Smooth muscle cell (in vitro differentiated cells): ENCODE measurements around the gene AFG3L2. TPM values are rescaled to one million over a fixed set of nuclear protein-coding genes. Genes with fewer than 3 reads are reported as not detected.
A peak's percentile ranks its signal among the peaks of the same experiment; 100 is the strongest.

Experiments used
- DNase-seq: peaks from one replicate; lab custom pipeline; 2025; ENCODE audit not compliant: unreplicated experiment; lab: John Stamatoyannopoulos, UW
- H2AFZ ChIP-seq: fragments of 200-600 bp; sonication (generic); 2 replicates; pipeline ENCODE4 v1.6.0; 2016; ENCODE audit warnings: antibody characterized with exemption, low read depth, mild to moderate bottlenecking
- H3F3A ChIP-seq: fragments of 200-600 bp; sonication (generic); 2 replicates; pipeline ENCODE4 v1.6.0; 2017; ENCODE audit warnings: antibody characterized with exemption, low read depth
- H3K27ac ChIP-seq: fragments of 200-600 bp; sonication (generic); 2 replicates; pipeline ENCODE4 v1.5.1; 2016; ENCODE audit warnings: low read depth, mild to moderate bottlenecking
- H3K27me3 ChIP-seq: fragments of 200-600 bp; sonication (generic); 2 replicates; pipeline ENCODE4 v1.6.1; 2016; ENCODE audit warnings: low read depth, mild to moderate bottlenecking
- H3K36me3 ChIP-seq: fragments of 200-600 bp; sonication (generic); 2 replicates; pipeline ENCODE4 v1.5.1; 2016; ENCODE audit warnings: low read depth
- H3K4me1 ChIP-seq: fragments of 200-600 bp; sonication (generic); 2 replicates; pipeline ENCODE4 v1.5.1; 2016; ENCODE audit warnings: low read depth
- H3K4me2 ChIP-seq: fragments of 200-600 bp; sonication (generic); 2 replicates; pipeline ENCODE4 v1.6.0; 2016; ENCODE audit warnings: mild to moderate bottlenecking
- H3K4me3 ChIP-seq: fragments of 200-600 bp; sonication (generic); 2 replicates; pipeline ENCODE4 v1.5.1; 2016; ENCODE audit warnings: mild to moderate bottlenecking
- H3K79me2 ChIP-seq: fragments of 200-600 bp; sonication (generic); 2 replicates; pipeline ENCODE4 v1.6.0; 2016; ENCODE audit warnings: low read depth, mild to moderate bottlenecking
- H3K9ac ChIP-seq: fragments of 200-600 bp; sonication (generic); 2 replicates; pipeline ENCODE4 v1.6.0; 2016; ENCODE audit warnings: low read depth
- H3K9me3 ChIP-seq: fragments of 200-600 bp; sonication (generic); replicated peaks from 2 replicates; pipeline ENCODE4 v1.5.1; 2016; ENCODE audit warnings: low read depth
- H4K20me1 ChIP-seq: fragments of 200-600 bp; sonication (generic); 2 replicates; pipeline ENCODE4 v1.6.0; 2016; ENCODE audit warnings: low read depth
- WGBS: methylation state at CpG from one replicate; pipeline ENCODE4 v1.1.7; 2016; ENCODE audit warnings: low lambda C conversion rate; 5-methylcytosine and 5-hydroxymethylcytosine counted together
- polyA plus RNA-seq: library from polyadenylated mRNA; unstranded; fragments of >200 nt; fragmentation: Nextera tagmentation; extraction: Ambion mirVana; gene quantifications from 2 replicates; pipeline ENCODE4 v1.2.1, GENCODE V29; 2016
- total RNA-seq: library from RNA; depleted of rRNA; stranded (reverse); fragments of >200 nt; gene quantifications from 2 replicates; pipeline ENCODE4 v1.2.3, GENCODE V29; 2014
- TF ChIP-seq, protein P1 (sequence below): fragments of 200-600 bp; sonication (generic); IDR thresholded peaks from 2 replicates; pipeline ENCODE4 v1.5.1; 2017; ENCODE audit warnings: borderline replicate concordance, mild to moderate bottlenecking, antibody characterized with exemption; ENCODE audit not compliant: insufficient read depth, poor library complexity, severe bottlenecking

AFG3L2 gene
- total and polyA plus RNA-seq, 2 experiments from 2014 or later, result 21.6 to 24.3 TPM

DNA sequence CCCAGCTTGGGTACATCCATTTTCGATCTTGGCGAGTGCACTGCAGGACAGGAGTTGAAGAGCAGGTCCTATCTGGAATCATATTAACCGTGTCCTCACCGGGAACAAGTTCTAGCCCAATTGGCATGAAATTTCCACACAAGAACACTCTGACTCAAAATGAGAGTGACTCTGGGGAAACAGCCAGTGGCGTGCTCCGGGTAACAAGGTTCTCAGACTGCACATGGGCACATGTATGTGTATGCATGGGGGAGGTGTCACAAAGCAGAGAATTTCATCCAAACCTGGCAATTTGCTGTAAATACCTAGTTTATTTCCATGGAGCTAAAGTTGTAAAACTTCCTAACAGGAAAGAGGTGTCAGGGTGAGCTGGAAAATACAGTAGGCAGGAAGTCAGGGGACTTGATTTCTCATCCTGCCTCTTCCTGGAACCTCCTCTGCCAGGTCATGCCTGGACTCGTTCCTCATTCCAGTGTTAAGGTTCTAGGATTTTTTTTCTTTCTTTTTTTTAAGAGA lies 67.3 kb downstream of the AFG3L2 start:
- H3K79me2 ChIP-seq, result peaks cover 73% of the 10 kb centered on the region
- whole genome bisulfite sequencing, result 55% methylated on average over 7 of the region's 7 CpGs

DNA sequence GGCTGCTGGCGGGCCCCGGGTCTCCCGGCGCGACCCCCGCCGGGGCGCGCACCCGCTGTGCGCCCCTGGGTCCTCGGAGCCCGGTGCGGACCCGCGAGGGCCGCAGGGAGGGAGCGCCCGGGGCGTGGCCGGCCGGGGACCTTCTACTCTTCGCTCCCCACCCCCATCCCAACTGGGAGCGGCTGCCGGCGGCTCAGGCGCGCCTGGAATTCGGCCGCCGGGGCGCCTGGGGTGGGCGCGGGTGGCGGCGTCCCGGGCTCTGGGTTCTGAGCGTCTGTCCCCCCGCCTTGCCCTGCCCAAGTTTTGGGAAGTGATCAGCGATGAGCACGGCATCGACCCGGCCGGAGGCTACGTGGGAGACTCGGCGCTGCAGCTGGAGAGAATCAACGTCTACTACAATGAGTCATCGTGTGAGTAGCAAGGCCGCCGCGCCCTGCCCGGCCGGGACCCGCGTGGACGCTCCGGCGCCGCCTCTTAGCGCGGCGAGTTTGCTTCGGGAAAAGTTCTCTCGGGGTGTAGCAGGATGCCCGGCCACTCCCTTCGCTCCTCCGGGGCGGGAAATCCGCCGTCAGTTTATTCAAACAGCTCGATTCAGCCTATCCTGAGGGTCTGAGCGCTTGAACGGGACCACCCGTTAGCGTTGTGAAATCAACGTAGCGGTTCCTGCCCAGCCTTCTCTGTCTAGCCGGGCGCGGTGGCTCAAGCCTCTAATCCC lies 68.5 kb downstream of the AFG3L2 start:
- H3K79me2 ChIP-seq, result peaks cover 61% of the 10 kb centered on the region
- peaks cover 12% of the 10 kb centered on the region for H3K9me3 ChIP-seq
- H4K20me1 ChIP-seq, result peaks cover 45% of the 10 kb centered on the region
- no peak overlapping the region for H2AFZ ChIP-seq
- TF ChIP-seq, protein P1, sequence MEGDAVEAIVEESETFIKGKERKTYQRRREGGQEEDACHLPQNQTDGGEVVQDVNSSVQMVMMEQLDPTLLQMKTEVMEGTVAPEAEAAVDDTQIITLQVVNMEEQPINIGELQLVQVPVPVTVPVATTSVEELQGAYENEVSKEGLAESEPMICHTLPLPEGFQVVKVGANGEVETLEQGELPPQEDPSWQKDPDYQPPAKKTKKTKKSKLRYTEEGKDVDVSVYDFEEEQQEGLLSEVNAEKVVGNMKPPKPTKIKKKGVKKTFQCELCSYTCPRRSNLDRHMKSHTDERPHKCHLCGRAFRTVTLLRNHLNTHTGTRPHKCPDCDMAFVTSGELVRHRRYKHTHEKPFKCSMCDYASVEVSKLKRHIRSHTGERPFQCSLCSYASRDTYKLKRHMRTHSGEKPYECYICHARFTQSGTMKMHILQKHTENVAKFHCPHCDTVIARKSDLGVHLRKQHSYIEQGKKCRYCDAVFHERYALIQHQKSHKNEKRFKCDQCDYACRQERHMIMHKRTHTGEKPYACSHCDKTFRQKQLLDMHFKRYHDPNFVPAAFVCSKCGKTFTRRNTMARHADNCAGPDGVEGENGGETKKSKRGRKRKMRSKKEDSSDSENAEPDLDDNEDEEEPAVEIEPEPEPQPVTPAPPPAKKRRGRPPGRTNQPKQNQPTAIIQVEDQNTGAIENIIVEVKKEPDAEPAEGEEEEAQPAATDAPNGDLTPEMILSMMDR, result no peak
- H3K4me1 ChIP-seq, result peaks cover 21% of the 10 kb centered on the region
- H3K27me3 ChIP-seq, result no peaks in the 10 kb centered on the region
- peak overlapping the region; percentile 96 for H3K4me3 ChIP-seq
- H3K27ac ChIP-seq, result peak overlapping the region; percentile 95
- peak; percentile 81 for DNase-seq
- under 1% methylated on average over 67 of the region's 81 CpGs for WGBS
- H3K36me3 ChIP-seq, result peaks cover 29% of the 10 kb centered on the region
- peaks cover 14% of the 10 kb centered on the region for H3F3A ChIP-seq
- H3K4me2 ChIP-seq, result peak overlapping the region; percentile 98
- H3K9ac ChIP-seq, result peak overlapping the region; percentile 88

More for the DNA sequence above, 67.3 kb downstream of the AFG3L2 start:
- H3K27ac ChIP-seq, result peak overlapping the region; percentile 95
- peak overlapping the region; percentile 98 for H3K4me2 ChIP-seq
- H3K9me3 ChIP-seq, result peaks cover 12% of the 10 kb centered on the region
- DNase-seq, result no peak
- TF ChIP-seq, protein P1, result no peak
- H3K36me3 ChIP-seq, result peaks cover 39% of the 10 kb centered on the region
- peak overlapping the region; percentile 96 for H3K4me3 ChIP-seq
- H3F3A ChIP-seq, result peaks cover 22% of the 10 kb centered on the region
- H3K4me1 ChIP-seq, result peaks cover 21% of the 10 kb centered on the region
- H4K20me1 ChIP-seq, result peaks cover 57% of the 10 kb centered on the region
- no peak overlapping the region for H2AFZ ChIP-seq
- peak overlapping the region; percentile 88 for H3K9ac ChIP-seq
- no peaks in the 10 kb centered on the region for H3K27me3 ChIP-seq

DNA sequence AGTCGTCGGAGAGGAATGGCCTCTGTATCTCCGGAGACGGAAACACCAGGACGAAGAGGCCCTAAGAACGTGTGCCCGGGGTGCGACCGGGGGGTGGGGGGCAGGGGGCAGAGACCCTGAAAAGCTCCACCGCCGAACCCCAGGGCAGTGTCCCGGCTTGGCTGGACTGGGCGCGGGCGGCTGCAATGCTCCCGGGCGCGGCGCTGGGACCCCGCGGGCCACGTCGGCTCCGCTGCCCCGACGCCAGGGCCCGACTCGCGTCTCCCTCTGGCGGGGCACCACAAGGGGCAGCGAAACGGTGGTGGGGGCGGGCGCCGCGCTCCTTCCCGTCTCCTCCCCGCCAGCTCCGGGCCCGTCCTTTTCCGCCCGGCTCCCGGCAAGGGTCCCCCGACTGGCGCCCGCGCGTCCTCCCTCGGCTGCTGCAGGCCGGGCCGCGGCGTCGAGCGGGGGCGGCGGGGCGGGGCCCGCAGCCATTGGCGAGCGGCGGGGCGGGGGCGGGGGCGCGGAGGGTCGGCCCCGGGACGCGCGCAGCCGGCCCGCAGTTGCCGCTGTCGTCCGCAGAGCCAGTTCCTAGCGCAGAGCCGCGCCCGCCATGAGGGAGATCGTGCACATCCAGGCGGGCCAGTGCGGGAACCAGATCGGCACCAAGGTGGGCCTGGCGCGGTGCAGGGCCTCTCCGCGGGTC lies 69.2 kb downstream of the AFG3L2 start, which contains the start of gene TUBB6:
TUBB6 (plus strand) TSS at position 541 of the 685 bp plus-strand sequence; CDS start at position 593, 52 bp downstream.
- Histone ChIP-seq H3F3A (peaks cover 14% of the 10 kb centered on the region), H2AFZ (peak within 1 kb of the TSS; percentile 5), H3K27me3 (no peaks in the 10 kb centered on the region), H3K4me3 (peak within 1 kb of the TSS; percentile 96), H3K79me2 (peaks cover 54% of the 10 kb centered on the region), H3K36me3 (peaks cover 23% of the 10 kb centered on the region), H4K20me1 (peaks cover 39% of the 10 kb centered on the region), H3K27ac (peak within 1 kb of the TSS; percentile 95), H3K4me2 (peak within 1 kb of the TSS; percentile 98), H3K9ac (peak within 1 kb of the TSS; percentile 88), H3K9me3 (peaks cover 12% of the 10 kb centered on the region), H3K4me1 (peaks cover 21% of the 10 kb centered on the region)
- TF ChIP-seq, protein P1, result no peak
- DNase-seq, result peak; percentile 82
- 1% methylated on average over 48 of the region's 88 CpGs for WGBS
